Osteoblast (primary cell): Measurements from ENCODE around the gene OGFOD2. TPM values are rescaled to one million over a fixed set of nuclear protein-coding genes. Genes with fewer than 3 reads are reported as not detected.

Experiments used
- DNase-seq: peaks from one replicate; pipeline ENCODE4 v3.0.0; 2011; ENCODE audit warnings: low spot score, mixed read lengths; ENCODE audit not compliant: insufficient read length; ENCODE audit errors: missing footprints
- H2AFZ ChIP-seq: 2 replicates; pipeline ENCODE4 v1.6.0; 2011; ENCODE audit warnings: mild to moderate bottlenecking, low read length
- H3K27ac ChIP-seq: 2 replicates; pipeline ENCODE4 v1.5.1; 2011; ENCODE audit warnings: mild to moderate bottlenecking, low read depth, low read length, moderate library complexity
- H3K27me3 ChIP-seq: 2 replicates; pipeline ENCODE4 v1.6.0; 2012; ENCODE audit warnings: mild to moderate bottlenecking, control low read depth, inconsistent platforms, low read length, moderate library complexity; ENCODE audit not compliant: insufficient read depth
- H3K36me3 ChIP-seq: 2 replicates; pipeline ENCODE4 v1.5.1; 2011; ENCODE audit warnings: mild to moderate bottlenecking, low read length, control low read depth, moderate library complexity; ENCODE audit not compliant: insufficient read depth
- H3K4me1 ChIP-seq: 2 replicates; pipeline ENCODE4 v1.5.1; 2011; ENCODE audit warnings: mild to moderate bottlenecking, low read length, control low read depth, moderate library complexity; ENCODE audit not compliant: insufficient read depth
- H3K4me2 ChIP-seq: 2 replicates; pipeline ENCODE4 v1.6.0; 2011; ENCODE audit warnings: mild to moderate bottlenecking, low read length; ENCODE audit not compliant: insufficient read depth
- H3K4me3 ChIP-seq: fragments of 200-600 bp; sonication (generic); 3 replicates; pipeline ENCODE4 v1.5.1; 2012; ENCODE audit warnings: mild to moderate bottlenecking, low read length, inconsistent platforms; ENCODE audit not compliant: insufficient read depth
- H3K79me2 ChIP-seq: 2 replicates; pipeline ENCODE4 v1.6.0; 2012; ENCODE audit warnings: mild to moderate bottlenecking, low read length, control low read depth, inconsistent platforms; ENCODE audit not compliant: insufficient read depth
- H3K9me3 ChIP-seq: 2 replicates; pipeline ENCODE4 v1.5.1; 2011; ENCODE audit warnings: low read depth, low read length, control low read depth
- H4K20me1 ChIP-seq: 2 replicates; pipeline ENCODE4 v1.6.0; 2012; ENCODE audit warnings: mild to moderate bottlenecking, low read length, control low read depth; ENCODE audit not compliant: insufficient read depth
- CTCF ChIP-seq: IDR thresholded peaks from 2 replicates; pipeline ENCODE4 v1.5.1; 2011; ENCODE audit warnings: mild to moderate bottlenecking, low read depth, low read length, moderate library complexity; ENCODE audit errors: extremely low read depth
- total RNA-seq: library from RNA; depleted of rRNA; stranded (reverse); fragments of >200 nt; gene quantifications from 2 replicates; pipeline ENCODE4 v1.2.3, GENCODE V29; 2012

The OGFOD2 gene
- total RNA-seq, 1 donor: 6.5 TPM

DNA sequence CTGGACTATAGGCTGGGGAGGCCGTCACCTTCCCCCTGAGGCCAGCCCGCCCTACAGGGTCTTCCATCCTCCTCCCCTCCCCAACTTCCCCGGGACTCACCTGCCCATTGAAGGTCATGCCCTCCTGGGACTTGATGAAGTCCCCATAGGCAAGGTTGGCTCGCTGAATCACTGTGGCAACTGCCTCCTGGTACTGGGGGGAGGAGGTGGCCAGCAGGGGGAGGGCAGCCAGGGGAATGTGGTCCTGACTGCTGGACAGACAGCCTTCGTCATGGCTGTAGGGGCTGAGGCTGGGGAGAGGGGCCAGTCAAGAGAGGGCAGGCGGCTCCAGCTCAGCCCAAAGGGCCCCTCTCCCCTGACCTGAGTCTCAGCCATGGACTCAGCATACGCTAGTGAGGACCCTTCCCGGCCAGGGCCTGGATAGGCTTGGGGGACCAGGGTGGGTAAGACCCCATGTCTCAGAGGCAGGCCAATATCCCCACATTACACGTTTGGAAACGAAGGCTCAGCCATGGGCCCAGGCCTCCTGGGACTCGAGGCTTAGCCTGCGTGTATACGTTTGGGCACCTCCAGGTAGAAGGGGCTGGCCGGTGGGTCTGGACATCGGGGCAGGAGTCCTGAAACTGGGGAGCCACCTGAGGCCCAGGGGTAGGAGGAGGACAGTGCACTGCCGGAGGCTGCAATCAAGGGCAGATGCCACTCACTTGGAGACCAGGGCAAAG lies 21.7 kb downstream of the OGFOD2 start:
- no peaks in the 10 kb centered on the region for H3K27me3 ChIP-seq
- no peak overlapping the region for H3K4me3 ChIP-seq
- H3K4me1 ChIP-seq: no peaks in the 10 kb centered on the region
- no peaks in the 10 kb centered on the region for H4K20me1 ChIP-seq
- no peaks in the 10 kb centered on the region for H3K79me2 ChIP-seq
- no peak overlapping the region for H3K27ac ChIP-seq
- peaks cover 2% of the 10 kb centered on the region for H3K36me3 ChIP-seq
- no peaks in the 10 kb centered on the region for H3K9me3 ChIP-seq
- DNase-seq: peak; percentile 50
- H2AFZ ChIP-seq: no peak overlapping the region
- no peak overlapping the region for H3K4me2 ChIP-seq
- no peak for TF ChIP-seq CTCF

- peaks cover 2% of the 10 kb centered on the region for H3K36me3 ChIP-seq
- no peak overlapping the region for H2AFZ ChIP-seq
- no peak overlapping the region for H3K27ac ChIP-seq
- no peaks in the 10 kb centered on the region for H3K9me3 ChIP-seq
- peak; percentile 95 for DNase-seq
- no peak for TF ChIP-seq CTCF
- H3K27me3 ChIP-seq: no peaks in the 10 kb centered on the region
- H3K4me3 ChIP-seq: no peak overlapping the region
- no peaks in the 10 kb centered on the region for H4K20me1 ChIP-seq
- H3K4me1 ChIP-seq: no peaks in the 10 kb centered on the region
- no peak overlapping the region for H3K4me2 ChIP-seq
- no peaks in the 10 kb centered on the region for H3K79me2 ChIP-seq
Measured at GRCh38 chr12:122997343-122998250, 22.6 kb downstream of the OGFOD2 start.

GRCh38 chr12:122998316-122998715 lies 23.3 kb downstream of the OGFOD2 start:
- Histone ChIP-seq H4K20me1 (no peaks in the 10 kb centered on the region), H3K27ac (no peak overlapping the region), H3K9me3 (no peaks in the 10 kb centered on the region), H3K36me3 (peaks cover 2% of the 10 kb centered on the region), H3K79me2 (no peaks in the 10 kb centered on the region), H3K4me2 (no peak overlapping the region), H2AFZ (no peak overlapping the region), H3K27me3 (no peaks in the 10 kb centered on the region), H3K4me3 (no peak overlapping the region), H3K4me1 (no peaks in the 10 kb centered on the region)
- TF ChIP-seq CTCF: no peak
- peak; percentile 43 for DNase-seq
